Thoracic aorta endothelial cell (primary cell): Measurements from ENCODE around the gene RANGRF. TPM values are rescaled to one million over a fixed set of nuclear protein-coding genes. Genes with fewer than 3 reads are reported as not detected.

Experiments
- small RNA-seq: library from RNA; depleted of rRNA; stranded (forward); fragments of <200 nt; gene quantifications from one replicate; pipeline ENCODE3, GENCODE V24; 2012
- total RNA-seq: library from RNA; depleted of rRNA; stranded (reverse); fragments of >200 nt; gene quantifications from 2 replicates; pipeline ENCODE4 v1.2.3, GENCODE V29; 2012

Gene RANGRF, protein sequence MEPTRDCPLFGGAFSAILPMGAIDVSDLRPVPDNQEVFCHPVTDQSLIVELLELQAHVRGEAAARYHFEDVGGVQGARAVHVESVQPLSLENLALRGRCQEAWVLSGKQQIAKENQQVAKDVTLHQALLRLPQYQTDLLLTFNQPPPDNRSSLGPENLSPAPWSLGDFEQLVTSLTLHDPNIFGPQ
- 11.8 and 17.2 TPM in 2 replicates for total RNA-seq

DNA sequence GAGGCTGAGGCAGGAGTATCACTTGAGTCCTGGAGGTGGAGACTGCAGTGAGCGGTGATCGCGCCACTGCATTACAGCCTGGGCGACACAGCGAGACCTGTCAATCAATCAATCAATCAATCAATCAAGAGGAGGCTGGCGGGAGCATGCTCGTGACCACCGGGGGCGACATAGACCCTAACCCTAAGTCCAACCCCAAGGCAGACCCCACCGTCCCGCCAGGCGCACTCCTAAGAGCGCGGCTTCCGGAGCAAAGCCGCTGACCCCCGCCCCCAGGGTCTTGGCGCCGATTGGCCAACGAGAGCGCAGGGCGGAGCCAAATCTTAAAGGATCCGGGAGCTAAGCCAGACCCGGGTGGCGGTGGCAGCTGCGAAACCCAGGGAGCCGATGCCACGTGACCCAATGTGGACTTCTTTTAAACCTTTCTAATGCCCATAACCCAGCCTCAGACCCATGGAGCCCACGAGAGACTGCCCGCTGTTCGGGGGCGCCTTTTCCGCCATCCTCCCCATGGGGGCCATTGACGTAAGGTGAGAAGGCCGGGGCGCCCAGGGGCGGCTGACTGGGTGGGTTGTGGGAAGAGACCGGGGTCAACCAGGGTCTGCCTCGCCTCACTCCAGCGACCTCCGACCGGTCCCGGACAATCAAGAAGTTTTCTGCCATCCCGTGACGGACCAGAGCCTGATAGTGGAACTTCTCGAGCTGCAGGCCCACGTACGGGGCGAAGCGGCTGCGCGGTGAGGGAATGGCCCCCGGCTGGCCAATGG is at the start of gene RANGRF:
RANGRF (plus strand) TSS at position 335 of the 767 bp plus-strand sequence; CDS start at position 454, 119 bp downstream.

DNA sequence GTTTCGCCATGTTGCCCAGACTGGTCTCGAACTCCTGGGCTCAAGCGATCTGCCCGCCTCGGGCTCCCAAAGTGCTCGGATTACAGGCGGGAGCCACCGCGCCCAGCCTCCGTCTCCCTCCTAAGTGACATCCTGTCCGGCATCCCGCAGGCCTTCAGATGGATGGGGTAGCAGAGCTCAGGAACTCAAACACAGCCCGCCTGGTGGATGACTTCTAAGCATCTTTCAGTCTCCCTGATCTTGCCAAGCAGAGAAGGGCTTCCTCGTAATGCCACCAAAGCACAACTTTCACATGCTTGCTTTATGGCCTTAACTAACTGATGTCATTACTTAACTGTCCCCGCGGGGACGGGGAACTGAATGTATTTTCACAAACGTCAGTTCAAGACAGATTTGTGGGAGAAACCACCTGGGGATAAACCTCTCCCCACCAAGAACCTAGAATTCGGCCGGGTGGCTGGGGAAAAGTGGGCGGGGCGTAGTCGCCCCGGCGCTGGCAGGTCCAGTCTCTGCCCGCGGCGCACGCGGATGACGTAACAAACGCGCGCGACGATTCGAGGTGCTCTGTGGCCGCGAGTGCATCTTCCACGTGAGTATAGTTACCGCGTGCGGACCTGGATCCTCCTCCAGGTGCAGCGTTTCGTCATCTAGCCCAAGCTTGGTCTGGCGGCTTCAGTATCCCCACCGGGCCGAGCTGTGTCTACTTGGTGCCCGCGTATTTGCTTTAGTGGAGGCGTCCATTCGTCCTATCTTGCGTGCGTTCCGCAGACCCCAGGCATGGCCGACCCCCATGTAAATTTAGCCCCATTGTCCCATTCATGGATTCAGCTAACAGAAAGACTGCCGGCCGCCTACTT is 39.5 kb upstream of the RANGRF start, which contains the start of gene PFAS:
PFAS (plus strand) TSS at position 539 of the 857 bp plus-strand sequence. CDS start 4,649 bp downstream, outside the sequence.

DNA sequence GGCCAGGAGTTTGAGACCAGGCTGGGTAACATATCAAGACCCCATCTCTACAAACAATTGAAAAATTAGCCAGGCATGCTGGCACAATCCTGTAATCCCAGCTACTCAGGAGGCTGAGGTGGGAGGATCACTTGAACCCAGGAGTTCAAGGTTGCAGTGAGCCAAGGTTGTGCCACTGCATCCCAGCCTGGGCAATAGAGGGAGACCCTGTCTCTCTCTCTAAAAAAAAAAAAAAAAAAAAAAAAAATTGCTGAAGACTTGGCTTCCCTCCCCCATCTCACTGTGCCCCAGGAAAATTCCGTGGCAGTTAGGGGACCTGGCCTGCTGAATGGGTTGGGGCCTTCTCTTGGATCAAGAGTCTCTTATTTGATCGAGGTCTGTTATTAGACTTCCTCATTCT is 51.1 kb downstream of the RANGRF start, which contains the start of gene ODF4:
ODF4 (plus strand) TSS at position 301 of the 400 bp plus-strand sequence. CDS start 212 bp downstream, outside the sequence.

Small RNAs within 50 kb of the gene (small RNA-seq; reads per million reads assigned to genes)
- gene RF00265: not detected

Other genes with a start within 250 kb of the RANGRF start
- gene ALOX15B, start 249.6 kb upstream of the RANGRF start, total RNA-seq: not detected in 2 replicates
- not detected in 2 replicates for gene ALOX12B, start 201.0 kb upstream of the RANGRF start, total RNA-seq
- gene ALOXE3, start 170.2 kb upstream of the RANGRF start, total RNA-seq: not detected in 2 replicates
- 0.53 and 1.0 TPM in 2 replicates for gene HES7, start 164.6 kb upstream of the RANGRF start, total RNA-seq
- gene PER1, start 136.3 kb upstream of the RANGRF start, total RNA-seq: 10.5 and 11.0 TPM in 2 replicates
- 5.1 and 6.6 TPM in 2 replicates for gene VAMP2, start 125.7 kb upstream of the RANGRF start, total RNA-seq
- gene TMEM107, start 112.3 kb upstream of the RANGRF start, total RNA-seq: 23.1 and 26.4 TPM in 2 replicates
- 6.1 and 7.7 TPM in 2 replicates for gene BORCS6, start 98.5 kb upstream of the RANGRF start, total RNA-seq
- gene AURKB, start 78.1 kb upstream of the RANGRF start, total RNA-seq: 45.9 and 66.0 TPM in 2 replicates
- gene CTC1, start 40.6 kb upstream of the RANGRF start, total RNA-seq: 16.9 and 17.8 TPM in 2 replicates
- 61.8 and 80.9 TPM in 2 replicates for gene PFAS, start 39.4 kb upstream of the RANGRF start, total RNA-seq
- gene SLC25A35, start 6.7 kb downstream of the RANGRF start, total RNA-seq: 0.80 and 1.5 TPM in 2 replicates
- gene ARHGEF15, start 21.6 kb downstream of the RANGRF start, total RNA-seq: 36.8 and 43.4 TPM in 2 replicates
- not detected in 2 replicates for gene ODF4, start 51.2 kb downstream of the RANGRF start, total RNA-seq
- gene RPL26, start 94.5 kb downstream of the RANGRF start, total RNA-seq: 3,949 and 3,967 TPM in 2 replicates
- gene RNF222, start 109.2 kb downstream of the RANGRF start, total RNA-seq: not detected in 2 replicates
- gene NDEL1, start 147.2 kb downstream of the RANGRF start, total RNA-seq: 61.8 and 62.6 TPM in 2 replicates